Endodermal cell (in vitro differentiated cells): Measurements from ENCODE around the gene UBR1. TPM values are rescaled to one million over a fixed set of nuclear protein-coding genes. Genes with fewer than 3 reads are reported as not detected.
A peak's percentile ranks its signal among the peaks of the same experiment; 100 is the strongest.

Source experiments
- DNase-seq: peaks from one replicate; pipeline ENCODE4 v3.0.0-alpha.2; 2017
- H3K27ac ChIP-seq: 2 replicates; pipeline ENCODE4 v1.5.1; 2013; ENCODE audit warnings: mild to moderate bottlenecking, low read depth, low read length, moderate library complexity
- H3K27me3 ChIP-seq: 2 replicates; pipeline ENCODE4 v1.6.1; 2013; ENCODE audit warnings: mild to moderate bottlenecking, low read length, moderate library complexity; ENCODE audit not compliant: insufficient read depth, control insufficient read depth, poor library complexity, severe bottlenecking
- H3K36me3 ChIP-seq: 2 replicates; pipeline ENCODE4 v1.7.0; 2013; ENCODE audit warnings: mild to moderate bottlenecking, low read length, moderate library complexity; ENCODE audit not compliant: control insufficient read depth, insufficient read depth
- H3K4me1 ChIP-seq: one replicate; pipeline ENCODE4 v1.7.0; 2013; ENCODE audit warnings: low read length; ENCODE audit not compliant: control insufficient read depth, insufficient read depth
- H3K4me3 ChIP-seq: 2 replicates; pipeline ENCODE4 v1.5.1; 2013; ENCODE audit warnings: mild to moderate bottlenecking, low read length, moderate library complexity
- H3K9ac ChIP-seq: 2 replicates; pipeline ENCODE4 v1.6.1; 2013; ENCODE audit warnings: mild to moderate bottlenecking, low read length, moderate library complexity; ENCODE audit not compliant: poor library complexity, severe bottlenecking; ENCODE audit errors: extremely low read depth
- H3K9me3 ChIP-seq: 2 replicates; pipeline ENCODE4 v1.6.1; 2013; ENCODE audit warnings: mild to moderate bottlenecking, low read length, moderate library complexity; ENCODE audit not compliant: control insufficient read depth
- H3K27ac Mint-ChIP-seq: 2 replicates; pipeline ENCODE4 v1.8.0; 2020; ENCODE audit warnings: mixed read lengths
- H3K27me3 Mint-ChIP-seq: 2 replicates; pipeline ENCODE4 v1.8.0; 2021; ENCODE audit warnings: mild to moderate bottlenecking, mixed read lengths; ENCODE audit not compliant: insufficient read depth
- H3K36me3 Mint-ChIP-seq: 2 replicates; pipeline ENCODE4 v1.8.0; 2020; ENCODE audit warnings: low read depth, mixed read lengths
- H3K4me1 Mint-ChIP-seq: 2 replicates; pipeline ENCODE4 v1.8.0; 2020; ENCODE audit warnings: mixed read lengths
- H3K4me3 Mint-ChIP-seq: 2 replicates; pipeline ENCODE4 v1.8.0; 2020; ENCODE audit warnings: mild to moderate bottlenecking, moderate library complexity, mixed read lengths
- H3K9me3 Mint-ChIP-seq: 2 replicates; pipeline ENCODE4 v1.8.0; 2020; ENCODE audit warnings: mild to moderate bottlenecking, mixed read lengths
- CTCF ChIP-seq: fragments of 200-600 bp; sonication (generic); conservative IDR thresholded peaks from 2 replicates; pipeline ENCODE4 v1.5.0; 2021; ENCODE audit warnings: antibody characterized with exemption, mild to moderate bottlenecking
- WGBS, 2 experiments: methylation state at CpG; one replicate each; pipeline versions ENCODE4 v1.1.5 to v1.1.7; 2013; ENCODE audit warnings: missing lambda C conversion rate in 2 of 2, mixed read lengths in 1 of 2; ENCODE audit not compliant: insufficient coverage in 1 of 2, insufficient read length in 1 of 2; 5-methylcytosine and 5-hydroxymethylcytosine counted together
- total RNA-seq, 2 donors: library from RNA; stranded (reverse); fragmentation: NEBNext Ultra II Directional in 1 of 2; extraction: Animal tissue kit (Norgen Biotek cat#: 25700) in 1 of 2; gene quantifications; 2 replicates in 1 of 2; 3 replicates in 1 of 2; pipeline ENCODE4 v1.2.1, GENCODE V29; 2021

UBR1 gene
- total RNA-seq, 2 donors from 2014 or later = 30.3 to 30.9 TPM

- Histone ChIP-seq H3K4me3 (no peak overlapping the region), H3K4me1 (no peaks in the 10 kb centered on the region), H3K27me3 (no peaks in the 10 kb centered on the region), H3K27ac (no peak overlapping the region), H3K9me3 (no peaks in the 10 kb centered on the region), H3K36me3 (peaks cover 87% of the 10 kb centered on the region), H3K9ac (no peak overlapping the region)
- no peak overlapping the region for H3K4me3 Mint-ChIP-seq
- DNase-seq = no peak
- WGBS, 2 experiments = 100% methylated on average over 1 of the region's 1 CpG; no CpG with 5 or more reads in 1 of the 2 experiments
- no peaks in the 10 kb centered on the region for H3K9me3 Mint-ChIP-seq
- H3K27ac Mint-ChIP-seq = peak overlapping the region; percentile 50
- no peaks in the 10 kb centered on the region for H3K27me3 Mint-ChIP-seq
- no peaks in the 10 kb centered on the region for H3K4me1 Mint-ChIP-seq
- TF ChIP-seq CTCF = no peak
- peaks cover 83% of the 10 kb centered on the region for H3K36me3 Mint-ChIP-seq
These were observed 53.0 kb downstream of the UBR1 start for GRCh38 chr15:43052860-43053259.

GRCh38 chr15:43048935-43049334 is 56.9 kb downstream of the UBR1 start:
- H3K4me3 Mint-ChIP-seq = no peak overlapping the region
- Histone ChIP-seq H3K27me3 (no peaks in the 10 kb centered on the region), H3K27ac (no peak overlapping the region), H3K9me3 (no peaks in the 10 kb centered on the region), H3K36me3 (peaks cover 84% of the 10 kb centered on the region), H3K9ac (no peak overlapping the region), H3K4me3 (no peak overlapping the region), H3K4me1 (no peaks in the 10 kb centered on the region)
- no peaks in the 10 kb centered on the region for H3K9me3 Mint-ChIP-seq
- no peak for DNase-seq
- H3K36me3 Mint-ChIP-seq = peaks cover 71% of the 10 kb centered on the region
- H3K27ac Mint-ChIP-seq = no peak overlapping the region
- no CpG with 5 or more reads among the region's 2 CpGs for WGBS, 2 experiments
- H3K27me3 Mint-ChIP-seq = no peaks in the 10 kb centered on the region
- H3K4me1 Mint-ChIP-seq = no peaks in the 10 kb centered on the region
- no peak for TF ChIP-seq CTCF

GRCh38 chr15:43046484-43046883 is 59.4 kb downstream of the UBR1 start:
- DNase-seq = no peak
- TF ChIP-seq CTCF = no peak
- no peaks in the 10 kb centered on the region for H3K4me1 ChIP-seq
- H3K9me3 ChIP-seq = no peaks in the 10 kb centered on the region
- no peaks in the 10 kb centered on the region for H3K27me3 ChIP-seq
- peaks cover 70% of the 10 kb centered on the region for H3K36me3 Mint-ChIP-seq
- peaks cover 85% of the 10 kb centered on the region for H3K36me3 ChIP-seq
- H3K4me3 Mint-ChIP-seq = no peak overlapping the region
- no peaks in the 10 kb centered on the region for H3K4me1 Mint-ChIP-seq
- H3K27ac Mint-ChIP-seq = no peak overlapping the region
- no peak overlapping the region for H3K27ac ChIP-seq
- no peak overlapping the region for H3K4me3 ChIP-seq
- no peak overlapping the region for H3K9ac ChIP-seq
- no peaks in the 10 kb centered on the region for H3K9me3 Mint-ChIP-seq
- H3K27me3 Mint-ChIP-seq = no peaks in the 10 kb centered on the region
- WGBS, 2 experiments = 89 to 100% methylated on average over 1 to 2 of the region's 2 CpGs
